GM19043 (cell line): Measurements from ENCODE around the gene IBA57.
"Not testable (repeated sequence)": the region's sequence is repeated elsewhere in the genome, so short reads cannot be mapped to it uniquely, and the experiment has no call there.

Experiments
- ATAC-seq: cut with Tn5 transposase; IDR thresholded peaks from one replicate; pipeline ENCODE4 v1.9.1; 2021; ENCODE audit warnings: low read depth; ENCODE audit not compliant: unreplicated experiment

IBA57 gene

DNA sequence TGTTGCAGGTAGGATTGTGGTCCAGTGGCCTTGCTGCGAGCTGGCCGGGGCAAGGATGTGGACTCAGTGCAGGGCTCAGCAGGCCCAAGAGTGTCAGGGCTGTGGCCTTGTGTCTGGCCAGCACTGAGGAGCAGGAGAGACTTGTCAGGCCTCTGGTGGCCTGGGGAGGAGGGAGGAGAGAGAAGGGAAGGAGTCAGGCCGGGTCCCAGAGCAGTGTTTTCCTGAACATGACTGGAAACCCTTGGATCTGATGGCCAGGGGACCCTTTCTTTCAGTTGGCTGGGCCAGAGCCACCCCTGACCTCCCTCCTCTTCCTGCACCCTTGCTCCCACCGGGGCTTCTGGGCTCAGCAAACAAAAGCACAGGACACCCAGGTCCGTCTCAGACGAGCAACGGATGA lies 5.1 kb downstream of the IBA57 start:
- no peak for ATAC-seq

DNA sequence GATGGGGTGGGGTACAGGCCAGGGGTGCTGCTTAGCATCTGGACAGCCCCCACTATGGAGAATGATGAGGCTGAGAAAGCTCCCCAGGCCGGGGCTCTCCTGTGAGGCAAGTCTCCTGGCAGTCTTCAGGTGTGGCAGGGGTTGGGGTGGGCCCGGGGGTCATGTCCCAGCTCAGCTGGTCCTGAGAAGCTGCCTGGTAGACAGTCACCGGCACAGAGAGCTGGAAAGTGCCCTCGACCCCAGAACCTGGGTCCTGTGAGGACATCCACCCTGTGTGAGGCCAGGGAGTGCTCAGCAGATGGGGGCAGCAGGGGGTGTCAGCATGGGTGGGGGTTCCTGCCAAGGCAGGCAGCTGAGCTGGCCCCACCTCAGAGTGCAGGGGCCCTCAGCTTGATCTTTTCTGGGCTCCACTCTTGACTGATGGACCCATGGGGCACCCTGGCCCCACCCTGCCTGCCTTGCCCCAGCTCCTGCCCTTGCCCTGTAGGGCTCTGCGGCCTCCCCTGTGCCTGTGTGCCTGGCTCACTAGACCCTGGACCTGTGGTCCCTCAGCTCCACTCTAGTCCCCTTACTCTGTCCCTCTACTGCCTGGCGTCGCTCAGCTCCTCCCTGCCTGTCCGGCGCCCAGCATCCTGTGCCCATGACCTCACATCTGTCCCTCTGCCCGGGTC lies 5.8 kb downstream of the IBA57 start:
- ATAC-seq, result no peak

DNA sequence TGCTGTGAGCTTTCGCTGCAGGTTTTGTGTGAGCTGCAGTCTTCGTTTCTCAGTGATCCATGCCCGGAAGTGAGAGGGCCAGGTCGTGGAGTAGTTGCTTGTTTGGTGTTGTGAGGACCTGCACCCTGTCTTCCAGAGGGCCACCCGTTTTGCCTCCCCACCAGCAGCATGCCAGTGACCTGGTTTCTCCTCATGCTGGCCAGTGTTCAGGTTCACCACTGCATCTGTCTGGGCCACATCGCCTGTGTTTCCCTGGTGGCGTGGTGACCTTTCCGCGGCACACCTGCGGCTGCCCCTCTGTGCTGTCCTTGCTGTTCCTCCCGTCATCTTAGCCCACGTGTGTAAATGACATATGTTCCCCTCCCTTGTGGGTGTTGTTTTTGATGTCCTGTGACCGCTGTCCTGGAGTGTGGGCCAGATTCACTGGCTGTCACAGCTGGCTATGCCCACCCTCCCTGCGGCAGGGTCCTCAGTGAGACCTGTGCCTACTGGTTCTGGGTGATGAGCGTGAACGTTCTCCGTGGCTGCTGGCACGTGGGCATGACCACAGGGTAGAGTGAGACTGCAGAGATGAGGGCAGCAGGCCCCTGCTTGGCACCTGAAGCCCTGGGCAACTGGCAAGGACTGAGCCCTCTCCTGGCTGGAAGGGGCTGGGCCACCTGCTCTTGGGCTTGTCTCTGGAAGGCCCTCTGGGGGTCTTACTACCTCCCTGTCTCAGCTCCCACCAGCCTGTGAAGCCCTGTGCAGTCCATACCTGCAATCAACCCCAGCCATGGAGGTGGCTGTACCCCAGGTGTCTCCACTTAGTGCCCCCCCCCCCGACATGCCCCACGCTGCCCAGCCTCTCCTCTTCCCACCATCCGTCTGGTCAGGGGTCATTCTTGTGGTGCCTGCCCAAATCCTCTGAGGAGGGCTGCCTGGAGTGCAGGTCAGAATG lies 7.3 kb downstream of the IBA57 start:
- no peak for ATAC-seq

DNA sequence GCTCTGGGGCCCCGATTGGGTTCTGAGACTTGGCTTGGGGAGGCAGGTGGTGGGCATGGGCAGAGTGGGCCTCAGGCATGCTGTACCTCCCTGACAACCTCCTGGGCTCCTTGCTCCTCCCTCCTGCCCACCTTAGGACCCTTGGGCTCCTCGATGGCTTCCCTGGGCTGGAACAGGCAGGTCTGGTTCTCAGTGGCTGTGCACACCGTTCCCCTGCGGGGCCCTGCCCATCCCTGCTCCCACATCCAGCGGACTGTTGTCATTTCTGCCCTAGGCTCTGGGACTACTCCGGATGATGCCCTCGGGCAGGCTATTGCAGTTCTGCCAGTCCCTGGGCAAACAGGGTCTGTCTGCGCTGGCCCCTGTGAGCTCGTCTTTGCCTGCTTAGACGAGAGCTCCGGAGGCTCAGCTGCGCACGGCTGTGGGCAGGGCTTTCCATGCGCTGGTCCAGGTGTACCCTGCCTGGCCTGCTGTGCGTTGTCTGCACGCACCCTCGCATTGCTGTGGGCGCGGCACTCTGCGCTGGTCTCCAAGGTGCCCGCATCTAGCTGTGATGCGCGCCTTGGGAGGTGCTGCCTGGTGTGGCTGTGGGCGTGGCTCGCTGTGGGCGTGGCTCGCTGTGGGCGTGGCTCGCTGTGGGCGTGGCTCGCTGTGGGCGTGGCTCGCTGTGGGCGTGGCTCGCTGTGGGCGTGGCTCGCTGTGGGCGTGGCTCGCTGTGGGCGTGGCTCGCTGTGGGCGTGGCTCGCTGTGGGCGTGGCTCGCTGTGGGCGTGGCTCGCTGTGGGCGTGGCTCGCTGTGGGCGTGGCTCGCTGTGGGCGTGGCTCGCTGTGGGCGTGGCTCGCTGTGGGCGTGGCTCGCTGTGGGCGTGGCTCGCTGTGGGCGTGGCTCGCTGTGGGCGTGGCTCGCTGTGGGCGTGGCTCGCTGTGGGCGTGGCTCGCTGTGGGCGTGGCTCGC lies 8.2 kb downstream of the IBA57 start:
- not testable (repeated sequence) for ATAC-seq

DNA sequence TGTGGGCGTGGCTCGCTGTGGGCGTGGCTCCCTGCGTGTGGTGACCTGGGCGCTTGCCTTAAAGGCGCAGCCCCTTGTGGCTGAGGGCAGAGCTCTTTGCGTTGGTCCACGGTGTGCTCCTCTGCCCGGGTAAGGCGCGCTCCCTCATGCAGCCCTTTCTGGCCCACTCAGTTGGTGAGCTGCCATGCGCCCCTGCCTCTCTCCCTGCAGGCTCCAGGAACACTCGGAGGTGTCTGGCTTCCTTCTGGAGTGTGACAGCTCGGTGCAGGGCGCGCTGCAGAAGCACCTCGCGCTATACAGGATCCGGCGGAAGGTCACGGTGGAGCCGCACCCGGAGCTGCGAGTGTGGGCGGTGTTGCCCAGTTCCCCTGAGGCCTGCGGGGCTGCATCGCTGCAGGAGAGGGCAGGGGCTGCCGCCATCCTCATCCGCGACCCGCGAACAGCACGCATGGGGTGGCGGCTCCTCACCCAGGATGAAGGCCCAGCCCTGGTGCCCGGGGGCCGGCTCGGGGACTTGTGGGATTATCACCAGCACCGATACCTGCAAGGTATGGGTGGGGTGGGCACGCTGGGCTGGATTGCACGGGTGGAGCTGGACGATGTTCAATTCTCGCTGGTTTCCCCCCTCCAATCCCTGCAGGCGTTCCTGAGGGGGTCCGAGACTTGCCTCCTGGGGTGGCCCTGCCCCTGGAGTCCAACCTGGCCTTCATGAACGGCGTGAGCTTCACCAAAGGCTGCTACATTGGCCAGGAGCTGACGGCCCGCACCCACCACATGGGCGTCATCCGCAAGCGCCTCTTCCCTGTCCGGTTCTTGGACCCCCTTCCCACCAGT lies 9.1 kb downstream of the IBA57 start:
- no peak for ATAC-seq

DNA sequence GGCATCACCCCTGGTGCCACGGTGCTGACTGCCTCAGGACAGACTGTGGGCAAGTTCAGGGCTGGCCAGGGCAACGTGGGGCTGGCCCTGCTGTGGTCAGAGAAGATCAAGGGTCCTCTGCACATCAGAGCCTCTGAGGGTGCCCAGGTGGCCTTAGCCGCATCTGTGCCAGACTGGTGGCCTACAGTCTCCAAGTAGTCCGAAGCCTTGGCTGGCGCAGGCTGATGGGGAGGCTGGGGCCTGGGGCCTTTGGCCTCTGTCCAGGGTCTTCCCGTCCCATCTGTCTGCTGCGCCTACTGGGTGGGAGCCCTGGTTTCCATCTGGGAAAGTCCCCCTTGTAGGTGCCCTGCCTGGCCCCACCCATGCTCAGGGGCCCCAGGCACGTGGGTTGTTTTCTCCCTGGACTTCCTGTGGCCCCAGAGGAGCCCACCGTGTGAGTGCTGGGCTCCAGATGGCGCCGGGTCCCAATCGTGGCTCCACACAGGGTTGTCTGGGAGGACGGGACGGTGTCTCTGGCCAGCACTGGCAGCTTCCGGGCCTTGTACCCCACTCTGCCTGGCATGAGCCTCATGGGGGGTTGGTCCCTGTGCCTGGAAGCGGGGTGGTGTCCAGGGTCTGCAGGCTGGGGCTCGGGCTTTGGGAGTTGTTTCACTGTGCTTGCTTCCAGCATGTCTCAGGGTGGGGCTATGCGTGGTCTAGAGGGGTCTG lies 9.9 kb downstream of the IBA57 start:
- ATAC-seq, result no peak

DNA sequence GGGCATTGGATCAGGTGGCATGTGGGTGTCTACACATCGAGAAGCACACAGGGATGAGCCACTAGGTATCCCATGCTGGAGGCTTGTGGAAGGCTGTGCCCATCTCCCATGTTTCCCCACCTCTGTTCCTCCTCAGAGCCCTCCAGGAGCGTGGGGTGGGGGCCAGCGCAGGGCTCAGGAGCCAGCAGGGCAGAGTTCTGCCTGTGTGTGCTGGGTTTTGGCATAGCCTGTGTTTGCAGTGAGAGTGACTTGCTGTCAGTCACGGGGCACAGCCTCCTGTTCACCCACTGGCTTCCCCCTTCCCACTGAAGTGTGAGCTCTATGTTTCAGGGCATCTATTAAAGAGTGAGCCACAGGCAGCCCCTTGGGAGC lies 10.4 kb downstream of the IBA57 start:
- no peak for ATAC-seq

DNA sequence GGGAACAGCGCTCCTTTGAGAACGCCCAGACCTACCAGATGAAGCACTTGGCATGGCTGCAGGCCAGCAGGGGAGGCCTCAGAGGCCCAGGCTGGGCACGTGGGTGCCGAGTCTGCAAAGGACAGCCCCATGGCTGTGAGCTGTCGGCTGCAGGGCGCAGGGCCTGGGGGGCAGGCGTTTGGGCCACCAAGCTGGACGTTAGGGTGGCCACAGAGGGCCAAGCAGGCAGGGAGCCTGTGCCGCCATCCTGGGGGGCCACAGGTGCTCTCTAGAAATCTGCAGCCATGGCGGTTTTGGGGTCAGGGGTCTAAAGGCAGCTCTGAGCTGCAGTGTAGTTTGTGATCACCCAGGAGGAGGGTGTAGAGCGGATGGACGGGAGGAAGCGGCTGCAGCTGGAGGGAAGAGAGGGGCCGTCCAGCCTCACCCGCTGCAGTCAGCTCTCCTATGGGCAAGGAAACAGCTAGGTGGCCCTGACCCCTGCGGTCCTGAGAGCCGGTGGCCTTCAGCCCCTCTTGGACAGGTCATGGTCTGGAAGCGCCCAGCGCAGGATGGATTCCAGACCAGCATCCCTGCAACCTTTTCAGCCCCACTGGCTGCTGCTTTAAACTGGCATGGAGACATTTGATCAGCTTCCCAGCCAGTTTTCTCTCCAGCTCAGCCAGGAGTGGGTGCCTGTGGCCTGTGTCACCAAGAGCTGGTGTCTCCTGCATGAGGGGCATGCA lies 11.0 kb downstream of the IBA57 start:
- ATAC-seq, result no peak

DNA sequence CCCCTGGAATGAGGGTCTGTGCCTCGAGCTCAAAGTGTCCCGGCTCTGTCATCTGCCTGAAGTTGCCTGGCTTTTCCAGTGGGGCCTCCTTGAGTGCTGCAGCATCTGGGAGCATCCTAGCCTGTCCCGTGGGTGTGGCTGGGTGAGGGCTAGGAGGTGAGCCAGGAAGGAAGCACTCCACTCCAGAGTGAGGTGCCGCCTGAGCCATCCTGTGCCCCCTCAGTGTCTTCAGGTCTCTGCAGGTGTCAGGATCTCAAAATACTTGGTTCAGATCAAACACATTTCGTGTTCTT lies 11.5 kb downstream of the IBA57 start:
- no peak for ATAC-seq

DNA sequence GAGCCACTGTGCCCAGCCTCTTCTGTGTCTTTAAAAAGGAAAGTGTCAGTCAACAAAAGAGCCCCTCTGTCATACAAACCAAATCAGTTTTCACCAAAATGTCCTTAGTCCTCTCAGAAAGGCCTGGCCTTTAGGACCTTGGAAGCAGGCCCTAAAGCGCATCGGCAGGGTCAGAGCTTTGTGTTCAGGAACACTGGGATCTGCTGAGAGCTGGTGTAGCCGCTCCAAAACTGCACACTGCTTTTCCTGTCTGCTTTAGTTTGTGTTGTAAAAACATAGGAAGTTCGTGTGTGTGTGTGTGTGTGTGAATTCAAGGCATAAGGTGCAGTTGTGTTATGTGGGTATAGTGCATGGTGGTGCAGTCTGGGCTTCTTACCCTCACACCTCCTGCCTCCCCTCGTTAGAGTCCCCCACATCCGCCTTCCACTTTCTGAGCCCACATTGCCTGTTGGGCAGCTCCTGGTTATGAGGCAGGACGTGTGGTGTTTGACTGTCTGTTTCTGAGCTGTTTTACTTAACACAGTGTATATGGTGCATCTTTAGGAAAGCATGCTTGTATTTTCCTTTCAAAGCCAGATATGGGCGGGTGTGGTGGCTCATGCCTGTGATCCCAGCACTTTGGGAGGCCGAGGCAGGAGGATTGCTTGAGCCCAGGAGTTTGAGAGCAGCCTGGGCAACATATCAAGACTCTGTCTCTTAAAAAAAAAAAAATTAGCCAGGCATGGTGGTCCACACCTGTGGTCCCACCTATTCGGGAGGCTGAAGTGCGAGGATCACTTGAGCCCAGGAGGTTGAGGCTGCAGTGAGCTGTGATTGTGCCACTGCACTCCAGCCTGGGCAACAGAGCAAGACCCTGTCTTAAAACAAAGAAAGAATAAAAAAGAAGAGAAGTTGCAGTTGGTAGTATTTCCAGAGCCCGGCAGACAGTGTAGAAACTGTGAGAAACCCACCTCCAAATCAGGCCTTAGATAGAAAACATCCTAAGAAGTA lies 12.4 kb downstream of the IBA57 start:
- ATAC-seq, result no peak

DNA sequence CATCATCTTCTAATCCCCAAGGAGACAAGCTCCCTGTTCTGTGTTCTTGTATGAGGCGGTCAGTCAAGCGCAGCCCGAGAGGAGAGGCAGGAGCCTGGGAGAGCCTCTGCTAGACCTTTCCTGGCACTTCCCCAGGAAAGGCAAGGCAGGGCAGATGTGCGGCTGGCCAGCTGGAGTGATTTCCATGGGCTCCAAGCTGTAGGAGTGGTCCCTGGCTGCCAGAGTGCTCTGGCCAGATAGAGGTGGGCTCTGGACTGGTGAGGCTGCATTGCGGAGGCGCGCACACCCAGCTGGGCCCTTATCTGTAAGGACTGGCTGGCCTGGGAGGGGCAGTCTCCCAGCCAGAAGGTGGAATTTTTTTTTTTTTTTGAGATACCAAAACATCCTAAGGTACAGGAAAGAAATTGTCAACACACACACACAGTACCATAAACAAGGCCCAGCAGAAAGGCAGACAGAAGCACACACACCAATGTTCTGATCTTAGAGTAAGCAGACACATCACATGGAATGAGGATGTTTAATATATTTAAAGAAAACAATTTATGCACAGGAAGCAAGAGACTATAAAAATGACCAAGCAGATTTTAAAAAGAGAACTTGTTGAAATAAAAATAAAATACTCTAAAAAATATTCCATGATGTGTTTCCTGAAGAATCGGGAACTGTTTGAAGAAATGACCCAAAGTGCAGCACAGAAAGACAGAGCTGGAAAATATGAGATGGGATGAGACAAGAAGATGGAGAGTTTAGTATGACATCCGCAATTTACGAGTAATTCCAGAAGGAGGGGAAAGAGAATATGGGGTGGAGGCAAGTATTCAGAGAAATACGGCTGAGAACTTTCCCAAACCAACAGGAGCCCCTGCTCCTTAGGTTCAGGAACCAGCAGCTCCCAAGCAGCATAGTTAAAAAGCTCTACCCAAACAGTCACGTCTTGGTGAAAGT lies 13.4 kb downstream of the IBA57 start:
- ATAC-seq, result no peak

DNA sequence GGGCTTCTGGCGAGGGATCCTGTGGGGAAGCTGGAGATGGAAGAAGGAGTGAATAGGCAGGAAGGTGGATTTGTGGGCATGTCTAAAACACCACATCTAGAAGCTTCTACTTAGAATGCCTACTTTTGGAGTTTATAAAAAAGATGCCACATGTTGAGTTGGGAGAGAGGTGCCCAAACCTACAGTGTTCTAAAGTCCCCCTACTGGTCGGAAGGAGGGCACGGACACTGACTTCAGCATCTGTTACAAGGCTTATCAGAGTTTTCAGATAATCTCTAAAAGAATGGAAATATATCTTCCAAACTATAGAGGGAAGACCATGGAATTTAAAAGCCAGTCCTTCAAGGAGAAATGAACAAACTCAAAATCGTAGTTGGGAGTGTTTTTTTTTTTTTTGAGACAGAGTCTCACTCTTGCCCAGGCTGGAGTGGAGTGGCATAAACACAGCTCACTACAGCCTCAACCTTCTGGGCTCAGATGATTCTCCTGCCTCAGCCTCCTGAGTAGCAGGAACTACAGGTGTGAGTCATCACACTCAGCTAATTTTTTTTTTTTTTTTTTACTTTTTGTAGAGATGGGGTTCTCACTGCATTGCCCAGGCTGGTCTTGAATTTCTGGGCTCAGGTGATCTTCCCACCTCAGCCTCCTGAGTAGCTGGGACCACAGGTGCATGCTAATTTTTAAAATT lies 14.8 kb downstream of the IBA57 start:
- ATAC-seq, result no peak

DNA sequence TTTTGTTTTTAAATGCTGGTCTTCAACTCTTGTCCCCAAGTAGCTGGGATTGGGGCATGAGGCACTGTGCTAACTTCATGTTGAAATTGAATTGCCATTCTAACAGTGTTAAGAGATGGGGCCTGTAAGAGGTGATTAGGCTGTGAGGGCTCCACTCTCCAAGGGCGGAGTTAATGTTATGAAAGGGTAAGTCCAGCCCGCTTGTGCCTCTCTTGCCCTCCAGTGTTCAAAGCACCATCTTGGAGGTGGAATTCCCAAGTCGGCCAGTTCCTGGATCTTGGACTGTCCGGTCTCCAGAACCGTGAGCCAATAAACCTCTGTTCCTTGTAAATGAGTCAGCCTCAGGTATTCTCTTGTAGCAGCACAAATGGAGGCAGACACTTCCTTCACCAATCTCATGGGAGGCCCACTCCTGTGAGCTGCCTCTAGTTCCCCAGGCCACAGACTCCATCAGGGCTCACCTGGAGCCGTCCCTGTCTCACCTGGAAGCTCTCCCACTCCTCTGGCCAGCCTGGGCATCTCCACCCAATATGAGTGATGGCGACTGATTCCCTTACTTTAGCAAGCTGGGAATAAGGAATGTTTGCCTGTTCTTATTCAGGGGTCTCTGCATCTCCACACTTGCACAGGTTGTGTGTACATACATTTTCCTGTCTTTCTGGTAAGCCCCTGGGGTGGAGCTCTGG lies 15.5 kb downstream of the IBA57 start:
- no peak for ATAC-seq

DNA sequence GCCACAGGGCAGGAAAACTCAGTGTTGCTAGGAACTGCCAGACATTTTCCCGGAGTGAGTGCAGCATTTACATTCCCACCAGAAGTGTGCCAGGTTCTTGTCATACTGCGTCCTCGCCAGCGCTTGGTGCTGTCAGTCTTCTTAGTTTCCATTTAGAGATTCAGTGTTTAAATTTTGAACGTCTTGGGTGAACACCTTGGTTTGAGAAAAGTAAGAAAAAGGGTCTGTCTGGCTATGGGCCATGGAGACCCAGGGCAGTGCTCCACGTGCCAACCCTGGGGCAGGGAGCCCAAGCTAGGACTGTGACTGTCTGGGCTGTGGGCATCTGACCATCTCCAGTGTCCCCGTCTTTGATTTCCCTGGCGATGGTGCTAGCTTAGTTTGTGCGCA lies 16.0 kb downstream of the IBA57 start:
- no peak for ATAC-seq

DNA sequence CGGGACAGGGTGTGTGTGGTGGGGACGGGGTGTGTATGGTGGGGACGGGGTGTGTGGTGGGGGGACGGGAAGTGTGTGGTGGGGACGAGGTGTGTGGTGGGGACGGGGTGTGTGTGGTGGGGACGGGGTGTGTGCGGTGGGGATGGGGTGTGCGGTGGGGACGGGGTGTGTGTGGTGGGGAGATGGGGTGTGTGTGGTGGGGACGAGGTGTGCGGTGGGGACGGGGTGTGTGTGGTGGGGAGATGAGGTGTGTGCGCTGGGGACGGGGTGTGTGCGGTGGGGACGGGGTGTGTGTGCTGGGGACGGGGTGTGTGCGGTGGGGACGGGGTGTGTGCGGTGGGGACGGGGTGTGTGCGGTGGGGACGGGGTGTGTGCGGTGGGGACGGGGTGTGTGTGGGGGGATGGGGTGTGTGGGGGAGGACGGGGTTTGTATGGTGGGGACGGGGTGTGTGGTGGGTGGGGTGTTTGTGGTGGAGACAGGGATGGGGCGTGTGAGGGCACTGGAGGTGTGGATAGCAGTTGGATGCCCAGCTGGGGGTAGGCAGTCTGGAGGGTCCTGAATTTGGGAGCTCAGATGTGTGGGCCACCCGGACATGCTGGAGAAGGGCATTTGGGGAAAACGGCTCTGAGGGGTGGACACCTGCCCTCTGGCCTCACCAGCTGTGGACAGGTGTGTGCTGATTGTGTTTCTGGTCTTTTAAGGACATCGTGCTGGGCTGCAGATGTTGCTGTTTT lies 16.9 kb downstream of the IBA57 start:
- no peak for ATAC-seq
